IPS-15b (cell line): Measurements from ENCODE around the gene ACP2.

ENCODE experiments used
- H3K27me3 ChIP-seq: one replicate; pipeline ENCODE4 v1.6.1; 2013; ENCODE audit warnings: low read length; ENCODE audit not compliant: control insufficient read depth, insufficient read depth
- H3K36me3 ChIP-seq: one replicate; pipeline ENCODE4 v1.6.1; 2013; ENCODE audit warnings: low read length; ENCODE audit not compliant: control insufficient read depth, insufficient read depth
- H3K4me1 ChIP-seq: one replicate; pipeline ENCODE4 v1.6.1; 2013; ENCODE audit warnings: mild to moderate bottlenecking, low read length; ENCODE audit not compliant: control insufficient read depth, insufficient read depth
- H3K4me3 ChIP-seq: one replicate; pipeline ENCODE4 v1.5.1; 2013; ENCODE audit warnings: low read depth, low read length
- H3K9ac ChIP-seq: one replicate; pipeline ENCODE4 v1.6.1; 2013; ENCODE audit warnings: low read depth, mild to moderate bottlenecking, low read length
- H3K9me3 ChIP-seq: one replicate; pipeline ENCODE4 v1.6.1; 2013; ENCODE audit warnings: mild to moderate bottlenecking, low read length; ENCODE audit not compliant: control insufficient read depth, insufficient read depth

The ACP2 gene

DNA sequence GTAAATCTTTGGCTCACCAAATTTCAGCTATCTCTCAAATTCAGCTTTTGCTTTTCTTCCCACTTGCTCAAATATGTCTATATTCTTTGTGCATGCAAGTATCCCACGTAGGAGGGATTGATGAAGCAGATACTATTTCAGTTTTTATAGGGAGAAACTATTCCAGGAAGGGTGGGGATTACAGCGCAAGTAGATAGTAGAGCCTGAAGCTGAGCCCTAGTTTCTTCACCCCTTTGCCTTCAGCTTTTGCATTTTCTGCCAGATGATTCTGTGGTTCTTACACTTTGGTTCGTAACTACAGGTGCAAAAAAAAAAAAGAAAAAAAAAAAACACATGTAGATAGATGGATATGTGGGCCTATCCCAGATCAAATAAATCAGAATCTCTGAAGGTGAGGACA, 3.1 kb upstream of the ACP2 start:
- Histone ChIP-seq H3K9me3 (no peaks in the 10 kb centered on the region), H3K4me3 (no peak overlapping the region), H3K4me1 (peaks cover 7% of the 10 kb centered on the region), H3K27me3 (no peaks in the 10 kb centered on the region), H3K9ac (no peak overlapping the region), H3K36me3 (peaks cover 2% of the 10 kb centered on the region)

DNA sequence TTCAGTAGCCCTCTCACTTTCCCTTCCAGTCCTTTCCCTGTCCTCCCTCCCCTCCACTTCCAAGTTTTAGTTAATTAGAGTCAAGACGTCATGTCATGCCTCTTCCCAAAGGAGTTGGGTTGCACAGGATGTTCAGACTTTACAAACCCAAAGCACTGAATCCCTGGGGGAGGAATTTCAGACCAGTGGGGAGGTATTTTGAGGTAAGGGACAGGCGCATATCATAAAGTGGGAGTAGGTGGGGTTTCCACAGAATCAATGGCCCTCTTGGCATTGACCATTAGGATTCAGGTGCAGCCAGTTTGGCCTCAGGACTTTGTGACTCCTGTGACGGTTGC, 733 bp upstream of the ACP2 start:
- peaks cover 7% of the 10 kb centered on the region for H3K4me1 ChIP-seq
- H3K9me3 ChIP-seq: no peaks in the 10 kb centered on the region
- H3K27me3 ChIP-seq: no peaks in the 10 kb centered on the region
- peak overlapping the region; percentile 98 for H3K9ac ChIP-seq
- H3K36me3 ChIP-seq: peaks cover 13% of the 10 kb centered on the region
- peak overlapping the region; percentile 99 for H3K4me3 ChIP-seq

DNA sequence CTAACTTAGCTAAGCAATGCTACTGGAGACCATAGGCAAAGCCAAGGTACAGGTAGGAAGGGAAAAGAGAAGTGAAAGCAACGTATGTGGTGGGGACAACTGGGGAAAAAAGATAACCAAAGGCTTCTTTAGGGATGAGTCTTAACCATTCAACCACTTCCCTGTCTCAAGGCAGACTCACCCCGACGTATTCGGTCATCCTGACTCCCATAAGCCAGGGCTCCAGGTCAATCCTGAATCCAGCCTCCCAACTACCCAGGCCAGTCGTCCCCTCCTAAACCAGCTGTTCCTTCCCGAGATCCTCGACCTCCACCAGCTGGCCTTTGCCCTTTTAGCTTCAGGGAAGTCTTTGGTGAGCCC, 330 bp downstream of the ACP2 start:
- Histone ChIP-seq H3K9ac (peak overlapping the region; percentile 98), H3K4me1 (peaks cover 7% of the 10 kb centered on the region), H3K9me3 (no peaks in the 10 kb centered on the region), H3K27me3 (no peaks in the 10 kb centered on the region), H3K36me3 (peaks cover 14% of the 10 kb centered on the region), H3K4me3 (peak overlapping the region; percentile 99)

DNA sequence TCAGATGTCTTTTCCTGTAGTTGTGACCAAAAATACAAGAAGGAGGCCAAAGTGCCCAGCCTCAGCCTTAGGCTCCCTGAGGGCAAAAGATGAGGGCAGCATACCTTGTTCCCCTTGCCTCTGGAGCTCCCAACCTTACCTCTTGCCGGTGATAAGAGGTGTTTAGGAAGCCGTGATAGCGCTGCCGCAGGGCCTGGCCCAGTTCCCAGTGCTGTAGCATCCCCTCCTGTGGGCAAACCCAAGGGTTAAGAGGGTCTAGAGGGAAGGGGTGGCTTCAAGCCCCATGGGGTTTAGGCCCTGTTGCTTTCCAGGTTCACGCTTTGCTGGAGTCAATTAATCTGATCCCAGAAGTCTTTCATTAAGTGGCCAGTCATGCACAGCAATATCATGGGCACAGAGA, 1.1 kb downstream of the ACP2 start:
- no peak overlapping the region for H3K9ac ChIP-seq
- peak overlapping the region; percentile 99 for H3K4me3 ChIP-seq
- no peaks in the 10 kb centered on the region for H3K27me3 ChIP-seq
- H3K4me1 ChIP-seq: peaks cover 7% of the 10 kb centered on the region
- H3K36me3 ChIP-seq: peaks cover 21% of the 10 kb centered on the region
- no peaks in the 10 kb centered on the region for H3K9me3 ChIP-seq

DNA sequence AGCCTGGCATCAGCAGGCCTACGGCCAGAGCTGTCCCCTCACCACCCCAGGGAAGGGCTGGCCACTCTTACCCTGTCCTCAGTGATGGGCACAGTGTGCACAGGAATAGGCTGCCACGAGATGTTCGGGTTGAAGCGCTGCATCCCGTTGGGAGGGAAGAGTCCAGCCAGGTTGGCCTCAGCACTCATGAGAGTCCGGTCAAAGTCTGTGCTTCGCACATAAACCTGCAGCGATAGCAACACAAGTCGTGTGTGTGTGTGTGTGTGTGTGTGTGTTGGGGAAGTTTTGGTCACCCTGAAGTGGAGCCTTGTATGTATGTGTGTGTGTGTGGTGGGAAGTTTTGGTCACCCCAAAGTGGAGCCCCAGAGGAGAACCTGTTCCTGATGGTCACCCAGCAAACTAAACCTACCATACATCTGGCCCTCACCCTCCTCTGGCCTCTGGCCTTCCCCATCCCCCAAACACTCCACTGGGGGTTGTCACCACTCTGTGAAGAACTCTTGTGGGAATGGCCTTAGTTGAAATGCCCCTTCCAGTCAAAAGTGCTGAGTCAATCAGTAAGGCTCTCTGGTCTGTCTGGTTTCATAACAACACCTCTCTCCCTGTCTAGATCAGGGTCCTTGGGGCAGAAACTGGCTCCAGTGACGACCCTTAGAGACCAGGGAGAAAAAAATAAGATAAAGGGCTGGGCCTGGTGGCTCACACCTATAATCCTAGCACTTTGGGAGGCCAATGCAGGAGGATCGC, 2.8 kb downstream of the ACP2 start:
- peaks cover 7% of the 10 kb centered on the region for H3K4me1 ChIP-seq
- no peaks in the 10 kb centered on the region for H3K9me3 ChIP-seq
- H3K9ac ChIP-seq: no peak overlapping the region
- H3K4me3 ChIP-seq: no peak overlapping the region
- no peaks in the 10 kb centered on the region for H3K27me3 ChIP-seq
- peaks cover 31% of the 10 kb centered on the region for H3K36me3 ChIP-seq

DNA sequence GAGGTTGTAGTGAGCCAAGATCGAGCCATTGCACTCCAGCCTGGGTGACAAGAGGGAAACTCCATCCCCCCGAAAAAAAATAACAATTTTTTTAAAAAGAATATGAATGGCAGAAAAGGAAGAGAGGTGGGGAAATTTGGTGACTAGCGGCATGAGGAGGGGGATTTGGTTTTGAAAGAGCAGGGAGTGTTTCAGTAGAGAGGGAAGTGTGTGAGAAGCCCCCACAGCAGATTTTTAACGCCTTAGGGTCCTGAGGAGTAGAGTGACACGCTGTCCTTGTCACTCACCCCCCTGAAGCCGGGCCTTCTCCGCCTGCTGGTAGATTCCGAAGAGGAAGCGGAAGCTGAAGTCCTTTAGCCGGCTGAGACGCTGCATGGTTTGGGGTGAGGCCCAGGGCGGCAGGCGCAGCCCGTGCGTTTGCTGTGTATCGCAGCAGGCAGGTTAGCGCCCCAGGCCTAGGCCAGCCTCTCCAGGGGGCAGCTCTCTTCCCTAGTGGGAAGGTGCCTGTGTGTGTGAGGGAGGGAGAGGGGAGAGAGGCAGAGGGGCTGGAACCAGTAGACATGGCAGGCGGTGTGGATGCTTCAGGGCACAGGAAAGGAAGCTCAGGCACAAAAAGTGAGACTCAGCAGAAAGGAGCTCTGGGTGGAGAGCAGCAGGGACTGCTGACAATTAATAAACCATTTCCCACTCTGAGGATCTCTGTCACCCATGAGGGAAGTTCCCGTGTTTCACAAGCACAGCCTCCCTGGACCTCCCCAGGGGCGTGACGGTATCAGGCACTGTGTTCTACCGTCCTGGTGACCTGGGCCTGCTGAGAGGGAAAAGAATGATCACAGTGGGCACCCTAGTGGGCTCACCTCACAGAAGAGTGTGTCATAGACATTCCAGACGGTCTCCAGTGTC, 3.9 kb downstream of the ACP2 start:
- H3K4me1 ChIP-seq: peaks cover 7% of the 10 kb centered on the region
- no peaks in the 10 kb centered on the region for H3K27me3 ChIP-seq
- H3K9me3 ChIP-seq: no peaks in the 10 kb centered on the region
- no peak overlapping the region for H3K9ac ChIP-seq
- no peak overlapping the region for H3K4me3 ChIP-seq
- H3K36me3 ChIP-seq: peaks cover 37% of the 10 kb centered on the region

DNA sequence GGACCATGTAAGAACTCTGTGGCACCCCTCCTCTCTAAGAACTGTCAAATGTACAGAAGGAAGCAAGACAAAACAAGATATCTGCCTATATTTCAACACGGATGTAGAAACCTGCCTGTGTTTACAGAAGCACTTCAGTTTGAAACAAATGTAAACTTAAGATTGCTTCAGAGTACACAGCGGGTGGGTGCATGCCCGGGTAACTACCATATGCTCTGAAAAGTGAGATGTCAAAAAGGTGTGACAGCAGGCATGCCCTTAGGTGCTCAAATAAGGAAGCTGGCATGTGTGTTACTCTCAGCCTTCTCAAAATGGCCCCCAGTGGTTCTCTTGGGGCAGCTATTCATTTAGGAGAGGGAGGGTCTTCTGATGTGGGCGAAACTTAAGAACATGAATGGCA, 5.2 kb downstream of the ACP2 start:
- Histone ChIP-seq H3K9me3 (no peaks in the 10 kb centered on the region), H3K36me3 (peaks cover 48% of the 10 kb centered on the region), H3K27me3 (no peaks in the 10 kb centered on the region), H3K4me3 (no peak overlapping the region), H3K4me1 (peaks cover 4% of the 10 kb centered on the region), H3K9ac (no peak overlapping the region)

DNA sequence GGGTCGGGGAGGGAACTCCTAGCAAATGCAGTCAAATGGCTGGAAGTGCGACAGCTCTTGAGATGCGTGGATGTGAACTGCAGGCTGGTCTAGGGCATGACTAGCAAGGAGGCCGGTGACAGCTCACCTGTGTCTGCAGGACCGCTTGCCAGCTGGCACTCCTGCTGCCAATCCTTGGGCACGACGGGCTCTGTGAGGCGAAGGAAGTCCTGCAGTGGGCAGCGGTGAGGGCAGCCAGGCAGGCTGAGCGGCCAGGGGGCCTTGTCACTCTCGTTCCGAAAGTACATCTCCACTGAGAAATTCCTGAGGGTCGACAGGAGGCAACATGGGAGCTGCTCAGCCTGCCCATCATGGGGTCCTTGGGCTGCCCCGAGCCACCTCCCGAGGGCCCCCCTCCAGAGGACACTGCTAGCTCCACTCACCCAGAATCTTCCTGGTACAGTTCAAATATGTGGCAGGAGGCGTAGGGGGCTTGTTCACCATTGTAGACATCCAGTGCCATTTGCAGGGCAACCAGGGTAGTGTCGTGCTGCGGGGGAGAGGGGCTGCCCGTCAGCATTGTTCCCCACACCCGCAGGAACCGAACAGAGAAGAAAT, 5.9 kb downstream of the ACP2 start:
- Histone ChIP-seq H3K9me3 (no peaks in the 10 kb centered on the region), H3K27me3 (no peaks in the 10 kb centered on the region), H3K4me1 (peaks cover under 1% of the 10 kb centered on the region), H3K9ac (no peak overlapping the region), H3K36me3 (peaks cover 55% of the 10 kb centered on the region), H3K4me3 (no peak overlapping the region)

DNA sequence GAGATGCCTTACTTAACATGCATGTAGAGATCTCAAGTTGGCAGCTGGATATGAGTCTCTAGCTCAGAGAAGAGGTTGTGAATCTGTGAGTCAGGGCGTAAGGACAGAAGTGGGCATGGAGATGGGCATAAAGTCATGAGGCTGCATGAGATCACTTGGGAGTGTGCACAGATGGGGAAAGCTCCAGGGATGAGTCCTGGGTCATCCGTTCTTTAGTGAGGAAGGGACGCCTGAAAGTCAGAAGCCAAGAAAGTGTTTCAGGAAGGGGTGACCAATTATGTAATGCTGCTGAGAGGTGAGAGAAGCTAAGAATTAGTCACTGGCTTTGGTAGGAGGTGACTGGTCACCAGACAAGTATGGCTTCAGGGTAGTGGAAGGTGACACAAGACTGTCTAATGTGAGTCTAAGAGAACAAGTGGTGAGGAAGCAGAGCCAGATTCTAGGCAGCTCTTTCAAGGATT, 6.7 kb downstream of the ACP2 start:
- Histone ChIP-seq H3K9me3 (no peaks in the 10 kb centered on the region), H3K4me3 (no peak overlapping the region), H3K27me3 (no peaks in the 10 kb centered on the region), H3K36me3 (peaks cover 55% of the 10 kb centered on the region), H3K4me1 (no peaks in the 10 kb centered on the region), H3K9ac (no peak overlapping the region)

DNA sequence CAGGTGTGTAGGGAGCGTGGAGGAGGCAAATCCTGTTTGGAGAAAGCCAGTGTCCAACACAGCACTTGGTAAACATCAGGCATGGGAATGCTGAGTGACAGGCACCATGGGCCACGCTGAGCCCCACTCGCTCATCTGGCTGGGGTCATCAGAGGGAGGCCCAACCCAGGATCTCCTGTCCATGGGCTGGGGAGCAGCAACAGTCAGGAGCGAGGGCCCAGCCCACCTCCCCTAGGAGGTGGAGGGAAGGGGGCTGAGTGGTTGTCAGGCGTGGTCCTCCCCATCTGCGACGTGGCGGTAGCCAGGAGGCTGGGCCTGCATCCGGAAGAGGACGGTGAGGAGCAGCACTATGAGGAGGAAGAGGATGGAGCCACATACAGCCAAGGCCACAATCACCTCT, 8.8 kb downstream of the ACP2 start:
- H3K9ac ChIP-seq: no peak overlapping the region

DNA sequence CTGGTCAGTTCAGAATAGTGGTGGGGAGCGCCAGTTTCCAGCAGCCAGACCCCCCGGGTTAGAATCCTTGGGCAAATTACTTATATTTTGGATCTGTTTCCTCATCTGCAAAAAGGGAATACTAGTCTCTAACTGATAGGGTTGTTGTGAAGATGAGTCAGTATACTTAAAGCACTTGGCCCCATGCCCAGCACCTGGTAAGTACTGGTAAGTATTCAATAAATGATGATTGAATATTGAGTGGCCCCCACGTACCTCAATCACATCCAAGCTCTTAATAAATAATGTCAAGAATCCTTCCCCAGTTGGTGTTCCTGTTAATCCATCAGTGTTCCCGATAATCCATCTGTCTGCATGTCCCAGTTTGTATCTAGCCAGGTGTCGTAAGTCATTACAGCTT, 12.1 kb downstream of the ACP2 start:
- no peaks in the 10 kb centered on the region for H3K27me3 ChIP-seq
- H3K9ac ChIP-seq: no peak overlapping the region
- H3K9me3 ChIP-seq: no peaks in the 10 kb centered on the region
- H3K4me3 ChIP-seq: no peak overlapping the region
- H3K4me1 ChIP-seq: no peaks in the 10 kb centered on the region
- H3K36me3 ChIP-seq: peaks cover 43% of the 10 kb centered on the region

More for the DNA sequence above, 8.8 kb downstream of the ACP2 start:
- H3K36me3 ChIP-seq: peaks cover 58% of the 10 kb centered on the region
- no peaks in the 10 kb centered on the region for H3K9me3 ChIP-seq
- H3K4me3 ChIP-seq: no peak overlapping the region
- H3K27me3 ChIP-seq: no peaks in the 10 kb centered on the region
- H3K4me1 ChIP-seq: no peaks in the 10 kb centered on the region
